NCI-H2107 (cell line): Measurements from ENCODE around the gene PRKCH.
A peak's percentile ranks its signal among the peaks of the same experiment; 100 is the strongest.

ENCODE experiments used
- DNase-seq: peaks from one replicate; lab custom pipeline; 2025; lab: John Stamatoyannopoulos, UW

The PRKCH gene

DNA sequence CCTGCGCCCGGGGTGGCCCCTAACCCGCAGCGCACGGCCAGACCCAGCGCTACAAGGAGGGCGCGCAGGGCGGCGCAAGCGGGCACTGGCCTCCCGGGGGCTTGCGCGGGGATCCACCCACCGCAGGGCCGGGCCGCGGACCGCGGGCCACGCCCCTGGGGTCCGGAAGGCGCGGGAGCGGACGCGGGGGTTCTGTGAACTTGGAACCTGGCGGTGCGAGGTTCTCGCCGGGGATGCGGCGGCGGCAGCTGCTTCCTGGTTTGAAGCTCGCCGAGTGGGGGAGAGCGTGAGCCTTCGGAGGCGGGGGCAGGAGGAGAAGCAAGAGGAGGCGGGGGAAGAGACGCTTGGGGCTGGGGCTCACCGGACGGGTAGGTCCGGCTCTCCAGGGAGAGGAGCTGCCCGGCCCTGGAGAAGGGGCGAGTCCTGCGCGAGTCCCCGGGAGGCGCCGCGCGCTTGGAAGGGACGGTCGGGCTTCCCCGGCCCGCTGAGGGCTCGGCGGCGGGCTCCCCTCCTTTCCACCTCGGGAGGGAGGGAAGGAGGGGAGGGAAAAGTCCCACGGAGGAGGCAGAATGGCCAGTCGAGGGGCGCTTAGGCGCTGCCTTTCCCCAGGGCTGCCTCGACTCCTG is at the start of gene PRKCH:
PRKCH (plus strand) TSS at position 195 of the 626 bp plus-strand sequence. CDS start 523 bp downstream, outside the sequence.
- DNase-seq, result peak; percentile 59

GRCh38 chr14:61277232-61277631 is 44.1 kb upstream of the PRKCH start:
- DNase-seq, result no peak

DNA sequence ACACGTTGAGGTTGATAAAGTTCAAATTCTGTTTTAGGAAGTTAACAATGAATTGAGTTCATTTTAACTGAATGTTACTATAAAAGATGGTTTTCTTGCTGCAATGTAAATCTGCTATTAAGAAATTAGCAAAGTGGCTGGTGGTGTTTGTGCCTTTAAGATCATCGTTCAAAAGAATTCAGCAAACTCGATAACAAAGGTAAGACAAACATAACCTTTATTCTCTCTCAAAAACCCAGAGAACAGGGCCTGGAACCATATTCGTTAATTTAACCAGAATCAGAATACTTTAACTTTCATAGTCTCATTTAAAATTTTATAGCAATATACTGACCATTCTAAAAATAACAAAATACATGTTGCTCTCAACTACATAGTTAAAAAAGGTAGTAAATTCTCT is 43.6 kb upstream of the PRKCH start:
- no peak for DNase-seq

DNA sequence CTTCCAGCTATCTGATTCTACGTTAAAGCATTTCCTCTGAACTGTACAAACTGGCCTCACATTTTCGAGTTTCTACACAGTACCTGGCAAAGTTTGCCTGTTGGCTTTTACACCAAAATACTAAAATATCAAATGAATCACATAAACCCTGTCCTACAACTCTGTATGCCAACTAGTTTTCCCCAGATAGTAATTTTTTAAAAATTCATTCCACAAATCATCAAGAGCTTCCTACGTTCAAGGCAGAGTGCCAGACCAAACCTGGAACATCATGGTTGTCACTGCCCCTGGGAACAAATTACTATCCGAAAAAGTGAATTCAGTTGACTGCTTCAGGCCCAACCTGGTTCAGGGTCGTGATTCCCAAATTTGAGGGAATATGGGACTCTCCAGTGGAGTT is 42.3 kb upstream of the PRKCH start:
- no peak for DNase-seq

DNA sequence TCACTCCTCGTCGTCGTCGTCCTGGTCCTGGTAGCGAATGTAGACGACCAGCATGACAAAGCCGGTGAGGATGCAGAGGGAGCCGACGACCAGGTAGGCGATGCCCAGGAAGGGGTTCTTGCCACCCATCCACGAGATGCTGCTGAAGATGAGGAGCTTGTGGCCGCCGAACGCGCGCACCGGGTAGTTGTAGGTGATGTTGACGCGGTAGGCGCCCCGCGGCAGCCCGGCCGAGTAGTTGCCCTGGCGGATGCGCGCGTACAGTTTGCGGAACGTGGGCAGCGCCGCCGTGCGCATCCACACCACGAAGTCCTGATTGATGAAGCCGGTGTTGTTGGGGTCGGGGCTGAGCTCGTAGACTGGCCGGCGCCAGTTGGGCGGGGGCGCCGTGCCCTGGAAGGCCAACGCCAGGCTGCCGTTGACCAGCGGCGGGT is 41.3 kb upstream of the PRKCH start:
- DNase-seq, result no peak

DNA sequence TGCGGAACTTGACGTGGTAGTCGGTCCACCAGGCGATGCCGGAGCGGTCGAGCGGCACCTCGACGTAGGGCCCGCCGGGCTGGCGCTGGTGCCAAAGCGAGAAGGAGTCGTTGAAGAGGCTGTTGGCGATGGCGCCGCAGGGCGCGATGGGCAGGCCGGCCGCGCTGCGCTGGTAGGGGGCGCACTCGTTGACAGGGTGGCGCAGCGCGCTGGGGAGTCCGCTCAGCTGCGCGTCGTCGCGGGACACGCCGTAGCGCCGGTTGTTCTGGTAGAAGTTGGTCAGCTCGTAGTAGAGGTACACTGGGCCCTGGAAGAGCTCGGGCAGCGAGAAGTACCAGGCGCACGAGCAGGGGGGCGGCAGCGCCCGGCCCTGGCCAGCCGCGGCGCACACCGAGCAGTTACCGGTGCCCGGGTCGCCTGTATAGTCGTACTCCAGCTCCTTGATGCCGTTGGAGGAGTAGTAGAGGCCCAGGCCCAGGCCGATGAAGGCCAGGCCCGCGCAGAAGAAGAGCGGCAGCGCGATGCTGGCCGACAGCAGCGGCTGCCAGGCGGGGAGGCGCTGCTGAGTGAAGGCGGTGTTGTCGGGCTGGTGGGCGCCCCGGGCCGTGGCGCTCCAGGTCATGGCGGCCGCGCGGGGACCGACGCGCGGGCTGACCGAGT is 40.7 kb upstream of the PRKCH start:
- peak; percentile 68 for DNase-seq

DNA sequence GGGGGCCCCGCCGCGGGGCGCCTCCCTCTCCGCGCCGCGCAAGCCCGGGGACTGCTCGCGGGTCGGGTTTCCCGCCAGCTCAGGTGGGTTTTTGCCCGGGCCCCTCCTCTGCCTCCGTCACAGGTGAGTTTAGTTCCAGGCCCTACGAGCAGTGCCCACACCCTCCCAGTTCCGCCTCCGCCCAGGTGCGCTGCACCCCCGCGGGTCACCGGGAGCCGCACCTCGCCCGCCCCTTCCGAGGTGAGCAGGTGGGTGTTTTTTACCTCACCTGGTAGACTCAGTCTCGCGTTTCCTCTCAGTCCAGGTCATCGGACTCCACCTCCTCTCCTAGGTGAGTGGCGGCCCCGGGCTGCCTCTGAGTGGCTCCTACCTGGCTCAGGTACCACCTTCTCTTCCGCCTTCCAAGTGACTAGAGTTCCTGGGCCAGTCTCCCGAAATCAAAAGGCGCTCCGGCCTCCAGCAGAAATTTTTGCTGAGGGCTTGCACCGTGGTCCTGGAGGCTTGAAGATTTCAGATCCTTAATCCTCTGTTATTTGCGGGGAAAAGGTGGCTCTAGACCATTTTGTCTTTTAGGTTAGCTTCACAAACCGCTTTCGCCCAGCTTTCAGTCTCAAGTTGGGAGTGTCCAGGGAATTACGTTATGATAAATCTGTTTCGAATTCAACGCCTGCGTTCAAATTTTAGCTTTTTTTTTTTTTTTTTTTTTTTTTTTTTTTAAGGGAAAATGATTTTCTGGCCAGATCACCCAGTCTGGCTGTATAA is 40.0 kb upstream of the PRKCH start, which contains the start of gene TMEM30B:
TMEM30B (minus strand) TSS at position 153 of the 762 bp plus-strand sequence. CDS start 191 bp downstream, outside the sequence.
- DNase-seq, result peak; percentile 89

DNA sequence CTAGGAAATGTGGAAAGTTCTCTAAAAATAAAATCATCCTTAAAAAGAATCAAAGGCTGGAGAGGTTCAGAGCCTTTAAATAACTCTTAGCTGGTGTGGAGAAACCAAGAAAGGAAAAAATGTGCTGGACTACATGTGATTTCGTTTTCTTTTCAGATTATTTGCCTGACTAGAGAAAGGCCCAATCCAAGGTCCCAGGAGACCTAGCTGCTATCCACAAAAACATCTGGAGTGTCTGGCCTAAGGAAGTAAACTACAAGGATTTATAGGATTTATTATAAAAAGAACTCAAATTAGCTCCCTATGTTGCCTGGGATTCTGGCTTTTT is 39.5 kb upstream of the PRKCH start:
- DNase-seq, result no peak

GRCh38 chr14:61282746-61283145 is 38.6 kb upstream of the PRKCH start:
- DNase-seq, result no peak

DNA sequence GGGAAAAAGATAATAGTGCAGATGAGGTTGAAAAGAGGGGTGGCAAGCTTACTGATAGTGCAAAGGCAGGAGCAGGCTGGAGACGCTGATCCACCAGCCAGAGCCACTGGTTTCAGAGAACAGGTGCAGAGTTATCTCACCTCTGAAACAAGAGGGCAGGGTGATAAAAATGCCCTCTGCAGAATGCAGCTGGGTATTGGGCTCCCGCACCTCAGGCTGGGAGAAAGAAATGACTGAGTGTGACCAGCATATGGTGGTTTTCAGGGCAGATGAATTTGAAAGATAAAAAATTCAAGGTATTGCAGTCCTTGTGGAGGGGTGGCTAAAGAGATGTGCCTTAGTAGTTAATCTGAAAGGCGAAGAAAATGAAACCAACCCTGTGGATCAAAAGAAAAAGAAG is 37.4 kb upstream of the PRKCH start:
- no peak for DNase-seq

DNA sequence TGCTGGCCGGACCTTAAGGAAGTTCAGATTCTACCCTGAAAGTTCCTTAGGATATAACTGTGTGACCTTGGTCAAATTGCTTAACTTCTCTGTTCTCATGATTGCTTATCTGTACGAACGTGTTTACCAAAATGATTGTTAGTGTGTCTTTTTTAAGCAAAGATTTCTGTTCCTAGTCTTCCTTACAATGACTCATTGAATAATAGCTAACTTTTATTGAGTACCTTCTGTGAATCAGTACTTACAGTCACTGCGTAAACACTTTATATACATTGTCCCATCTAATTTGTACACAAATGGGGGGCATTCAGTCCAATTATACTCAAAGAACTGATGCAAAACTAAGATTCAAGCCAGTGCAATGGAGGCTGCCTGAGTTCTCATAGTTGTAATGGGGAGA is 36.0 kb upstream of the PRKCH start:
- no peak for DNase-seq

- DNase-seq, result no peak
These were observed 34.2 kb upstream of the PRKCH start for GRCh38 chr14:61287196-61287595.

DNA sequence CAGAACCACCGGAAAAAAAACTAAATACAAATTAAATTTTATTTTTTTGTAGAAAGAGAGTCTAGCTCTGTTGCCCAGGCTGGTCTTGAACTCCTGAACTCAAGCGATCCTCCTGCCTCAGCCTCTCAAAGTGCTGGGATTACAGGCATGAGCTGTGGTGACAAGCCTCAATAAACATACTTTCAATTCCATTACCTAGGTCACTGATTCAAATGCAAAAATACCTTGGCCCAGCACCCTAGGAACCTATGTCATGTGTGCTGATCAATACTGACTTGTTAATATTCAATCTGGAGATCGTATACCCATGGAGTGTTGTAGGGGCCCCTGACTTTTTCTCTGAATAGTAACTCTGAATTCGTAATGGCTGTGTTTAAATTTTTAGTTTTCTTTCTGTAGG is 33.2 kb upstream of the PRKCH start:
- no peak for DNase-seq

DNA sequence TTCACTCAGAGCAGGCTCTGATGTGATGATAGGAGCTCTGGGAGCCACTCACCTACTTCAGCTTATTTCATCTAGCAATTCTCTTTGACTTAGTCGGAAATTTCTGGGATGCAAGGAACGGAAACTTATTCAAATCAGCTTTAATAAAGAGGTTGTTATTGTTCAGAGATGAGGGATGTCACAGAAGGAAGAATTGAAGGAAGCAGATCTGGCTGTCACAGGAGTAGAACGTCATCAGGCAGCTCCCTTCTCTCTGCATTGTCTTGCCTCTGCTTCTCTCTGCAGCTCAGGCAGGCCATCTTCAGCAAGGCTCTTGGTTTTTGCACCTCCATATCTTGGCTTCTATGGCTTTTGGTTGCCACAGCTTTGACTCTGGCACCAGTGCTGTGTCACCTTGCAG is 32.7 kb upstream of the PRKCH start:
- no peak for DNase-seq

- no peak for DNase-seq
These were observed 30.7 kb upstream of the PRKCH start for GRCh38 chr14:61290701-61291100.

DNA sequence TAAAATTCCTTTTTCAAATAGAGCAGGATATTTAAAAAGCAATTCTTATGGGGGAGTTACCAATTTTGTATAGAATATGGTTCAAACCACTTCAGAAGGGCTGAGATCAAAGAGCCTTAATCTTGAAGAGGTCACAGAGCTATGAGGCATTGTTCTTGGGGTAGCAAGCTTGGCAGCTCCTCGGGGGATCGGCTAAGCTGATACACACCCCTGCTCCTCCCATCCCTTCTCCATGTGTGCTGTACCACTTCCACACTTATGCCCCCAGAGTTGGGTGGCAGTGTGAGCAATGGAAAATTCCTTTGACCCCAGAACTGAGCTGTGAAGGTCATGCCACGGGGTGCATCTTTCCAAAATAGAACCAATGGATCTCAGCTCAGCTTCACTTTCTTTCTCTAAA is 25.2 kb upstream of the PRKCH start:
- DNase-seq, result no peak

- no peak for DNase-seq
These were observed 24.5 kb upstream of the PRKCH start for GRCh38 chr14:61296719-61297502.

- DNase-seq, result no peak
These were observed 23.8 kb upstream of the PRKCH start for GRCh38 chr14:61297581-61297980.

DNA sequence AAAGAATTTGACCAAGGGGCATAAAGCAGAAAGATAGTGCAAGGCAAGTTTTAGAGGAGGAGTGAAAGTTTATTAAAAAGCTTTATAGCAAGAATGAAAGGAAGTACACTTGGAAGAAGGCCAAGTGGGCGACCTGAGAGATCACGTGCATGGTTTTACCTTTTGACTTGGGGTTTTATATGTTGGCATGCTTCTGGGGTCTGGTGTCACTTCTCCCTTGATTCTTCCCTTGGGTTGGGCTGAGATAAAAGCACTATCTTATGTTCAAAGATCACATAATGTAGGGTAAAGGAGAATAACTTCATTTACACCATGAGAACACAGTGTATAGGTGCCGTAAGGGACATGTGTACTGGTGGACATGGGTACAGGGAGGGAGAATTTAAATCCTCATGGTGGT is 22.6 kb upstream of the PRKCH start:
- no peak for DNase-seq

DNA sequence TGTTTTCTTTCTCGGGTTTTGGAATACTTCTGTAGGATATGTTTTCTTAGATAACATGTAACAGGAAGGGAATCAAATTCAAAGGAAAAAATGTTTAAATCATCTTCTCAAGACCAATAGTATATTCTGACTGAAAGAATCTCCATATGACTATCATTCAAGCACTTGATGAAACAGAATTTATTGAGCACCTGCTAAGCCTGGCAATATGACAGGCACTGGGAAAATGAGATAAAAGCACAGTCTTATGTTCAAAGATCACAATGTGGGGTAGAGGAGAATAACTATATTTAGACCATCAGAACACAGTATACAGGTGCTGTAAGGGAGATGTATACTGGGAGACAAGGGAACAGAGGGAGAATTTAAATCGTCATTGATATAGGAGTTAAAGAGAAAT is 21.2 kb upstream of the PRKCH start:
- DNase-seq, result no peak

DNA sequence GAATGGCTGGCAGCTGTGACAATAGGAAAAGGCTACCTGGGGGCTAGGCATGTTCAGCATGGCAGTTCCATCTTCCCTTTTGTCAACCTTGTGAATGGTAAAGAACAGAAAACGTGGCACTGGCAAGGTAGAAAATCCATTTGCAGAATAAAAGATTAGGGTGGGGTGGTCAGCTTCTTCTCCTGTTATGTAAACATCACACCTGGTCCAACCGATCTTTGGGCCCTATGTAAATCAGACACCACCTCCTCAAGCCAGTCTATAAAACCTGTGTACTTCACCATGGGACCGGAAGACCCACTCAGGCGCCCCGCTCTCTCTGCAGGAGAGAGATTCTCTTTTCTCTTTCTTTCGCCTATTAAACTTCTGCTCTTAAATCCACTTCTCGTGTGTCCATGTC is 20.6 kb upstream of the PRKCH start:
- DNase-seq, result no peak

DNA sequence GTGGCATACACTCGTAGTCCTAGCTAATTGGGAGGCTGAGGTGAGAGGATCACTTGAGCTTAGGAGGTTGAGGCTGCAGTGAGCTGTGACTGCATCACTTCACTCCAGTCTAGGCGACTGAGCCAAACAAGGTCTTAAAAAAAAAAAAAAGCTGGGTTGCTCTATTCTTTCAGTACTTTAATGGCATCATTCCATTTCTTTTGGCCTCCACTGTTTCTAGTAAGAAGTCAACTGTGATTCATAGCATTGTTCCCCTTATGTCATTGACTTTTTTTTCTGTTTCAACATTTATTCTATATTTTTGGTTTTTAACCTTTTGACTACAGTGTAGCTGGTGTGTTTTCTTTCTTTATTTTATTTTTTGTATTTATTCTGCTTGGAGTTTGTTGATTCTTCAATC is 16.7 kb upstream of the PRKCH start:
- no peak for DNase-seq
